GM18873 (cell line): Measurements from ENCODE around the gene ABCF2.

ENCODE experiments used
- ATAC-seq: cut with Tn5 transposase; IDR thresholded peaks from one replicate; pipeline ENCODE4 v1.9.1; 2021; ENCODE audit warnings: mild to moderate bottlenecking, moderate library complexity, moderate number of reproducible peaks; ENCODE audit not compliant: unreplicated experiment, low FRiP score

The ABCF2 gene

DNA sequence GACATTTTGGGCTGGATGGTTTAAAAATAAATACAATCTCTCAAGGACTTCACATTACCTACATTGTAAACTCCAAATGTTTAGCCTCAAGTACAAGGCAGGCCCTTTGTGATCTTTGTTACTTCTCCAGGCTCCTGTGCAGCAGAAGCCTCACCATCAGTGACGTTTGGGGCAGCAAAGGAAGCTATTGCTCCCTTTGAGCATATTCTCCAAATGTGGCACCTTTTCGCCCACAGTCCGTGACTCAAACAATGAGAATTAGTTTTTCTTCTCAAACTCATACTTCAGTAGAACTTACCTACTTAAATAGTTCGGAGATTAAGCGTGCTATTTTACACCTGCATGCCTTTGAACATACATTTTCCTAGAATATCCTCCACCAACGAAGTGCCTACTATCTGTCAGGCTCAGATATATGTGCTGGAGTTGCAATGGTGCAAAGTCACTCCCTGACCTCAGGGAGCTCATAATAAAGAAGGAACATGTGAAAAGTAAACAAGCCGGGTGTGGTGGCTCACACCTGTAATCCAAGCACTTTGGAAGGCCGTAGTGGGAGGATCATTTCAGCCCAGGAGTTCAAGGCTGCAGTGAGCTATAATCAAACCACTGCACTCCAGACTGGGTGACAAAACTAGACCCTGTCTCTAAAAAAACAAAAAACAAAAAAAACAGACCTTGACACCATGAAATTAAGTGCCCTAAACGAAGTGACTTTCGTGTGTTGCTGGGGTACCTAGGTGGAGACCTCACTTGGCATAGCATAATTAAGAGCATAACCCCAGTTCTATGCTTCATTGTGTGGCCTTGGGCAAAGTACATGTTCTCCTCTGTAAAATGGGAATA is 1.2 kb upstream of the ABCF2 start:
- ATAC-seq = no peak

GRCh38 chr7:151226560-151226874 is 488 bp downstream of the ABCF2 start:
- no peak for ATAC-seq

DNA sequence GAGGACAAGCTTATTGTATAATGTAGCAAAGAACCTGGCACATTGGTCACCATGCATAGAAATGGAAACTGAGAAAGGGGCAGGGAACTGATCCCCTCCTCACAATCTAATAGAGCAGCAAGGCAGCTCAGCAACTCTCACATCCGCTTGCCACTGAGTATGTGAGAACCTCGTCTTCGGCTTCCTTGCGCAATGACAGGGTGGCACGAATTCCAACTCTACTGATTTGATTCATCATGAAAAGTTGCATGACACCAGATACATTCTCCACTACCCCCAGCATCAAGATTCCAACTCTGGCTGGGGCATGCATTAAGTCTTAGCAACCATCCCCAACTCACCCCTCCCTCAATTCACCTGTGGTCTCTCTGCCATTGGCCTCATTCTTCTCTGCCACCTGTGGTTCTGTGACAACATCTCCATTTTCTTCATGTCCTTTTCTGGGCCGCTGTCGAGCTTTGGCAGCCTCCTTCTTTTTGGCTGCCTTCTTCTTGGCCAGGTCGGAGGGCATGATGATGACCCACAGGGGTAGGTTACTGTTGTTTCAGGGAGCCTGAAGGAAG is 976 bp downstream of the ABCF2 start:
- no peak for ATAC-seq

- ATAC-seq = no peak
Measured at GRCh38 chr7:151223728-151224127, 3.3 kb downstream of the ABCF2 start.

DNA sequence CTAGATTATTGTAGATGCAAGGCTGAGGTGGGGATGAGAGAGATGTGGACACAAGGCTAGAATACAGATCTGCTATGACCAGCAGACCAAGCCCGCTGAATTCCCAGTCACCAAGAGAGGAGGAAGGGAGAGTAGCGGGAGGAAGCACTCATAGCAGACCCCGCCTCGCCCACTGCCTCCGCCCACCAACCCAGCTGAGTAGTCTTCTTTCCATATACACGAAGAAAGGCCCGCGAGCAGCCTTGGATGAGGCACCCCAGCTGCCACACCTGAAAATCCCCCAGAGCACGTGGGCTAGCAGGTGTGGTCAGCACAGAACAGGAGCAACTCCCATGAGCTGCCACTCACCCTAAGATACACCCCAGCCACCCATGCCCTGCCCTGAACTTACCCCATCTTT is 8.8 kb downstream of the ABCF2 start:
- ATAC-seq = no peak

DNA sequence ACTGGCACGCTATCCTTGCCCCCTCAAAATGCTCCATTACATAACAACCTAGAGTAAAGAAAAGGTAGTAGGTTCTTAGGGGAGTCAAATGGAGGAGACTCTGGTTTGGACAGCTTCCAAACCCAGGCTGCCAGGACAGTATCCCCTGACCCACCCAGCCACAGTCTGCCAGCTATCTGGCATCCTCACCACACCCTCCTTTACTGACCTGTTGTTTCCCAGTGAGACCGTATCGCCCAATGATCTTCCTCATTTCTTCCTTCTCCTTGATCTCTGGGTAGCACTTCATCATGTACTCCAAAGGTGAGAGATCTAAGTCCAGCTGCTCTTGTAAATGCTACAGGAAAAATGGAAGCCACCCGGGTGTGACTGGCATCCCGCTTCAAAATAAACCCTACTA is 11.6 kb downstream of the ABCF2 start:
- no peak for ATAC-seq

DNA sequence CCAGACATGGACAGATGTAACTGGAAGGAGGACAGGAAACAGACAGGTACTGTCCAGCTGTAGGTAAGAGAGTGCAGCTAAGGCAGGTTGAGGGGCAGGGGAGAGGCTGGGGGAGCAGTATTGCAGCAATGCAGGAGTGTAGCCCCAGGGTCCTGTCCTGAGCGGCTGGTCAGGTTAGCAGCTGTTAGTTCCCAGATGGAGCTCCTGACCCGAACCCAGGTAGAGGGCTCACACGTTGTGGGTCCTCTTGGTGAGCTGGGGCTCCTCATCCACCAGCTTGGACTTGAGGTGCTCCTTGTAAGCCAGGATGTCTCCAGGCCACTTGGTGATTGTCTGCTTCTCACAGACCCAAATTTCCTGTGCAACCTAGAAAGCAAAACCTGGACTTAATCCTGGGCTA is 13.2 kb downstream of the ABCF2 start:
- ATAC-seq = no peak

GRCh38 chr7:151212626-151213025 is 14.4 kb downstream of the ABCF2 start:
- no peak for ATAC-seq

GRCh38 chr7:151211155-151211772 is 15.7 kb downstream of the ABCF2 start:
- ATAC-seq = no peak

GRCh38 chr7:151210087-151210854 is 16.7 kb downstream of the ABCF2 start, which contains the start of gene H2BK1:
TSS of gene H2BK1 (minus strand) at chr7:151210488. CDS start at chr7:151210318, 170 bp downstream.
- ATAC-seq = no peak

- no peak for ATAC-seq
Measured at GRCh38 chr7:151209588-151209987, 17.4 kb downstream of the ABCF2 start.

- no peak for ATAC-seq
Measured at GRCh38 chr7:151208253-151208862, 18.6 kb downstream of the ABCF2 start.

DNA sequence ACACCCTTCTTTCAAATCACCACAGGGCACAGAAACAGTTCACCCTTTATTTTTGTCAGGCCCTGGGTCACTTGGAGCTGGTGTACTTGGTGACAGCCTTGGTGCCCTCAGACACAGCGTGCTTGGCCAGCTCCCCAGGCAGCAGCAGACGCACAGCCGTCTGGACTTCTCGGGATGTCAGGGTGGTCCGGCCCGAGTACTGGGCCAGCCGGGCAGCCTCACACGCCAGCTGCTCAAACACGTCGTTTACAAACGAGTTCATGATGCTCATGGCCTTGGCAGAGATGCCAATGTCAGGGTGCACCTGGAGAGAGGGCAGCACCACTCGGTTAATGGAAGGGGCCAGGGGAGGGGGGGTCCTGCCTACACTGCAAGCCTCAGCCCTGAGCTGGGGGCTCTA is 19.2 kb downstream of the ABCF2 start:
- no peak for ATAC-seq

- ATAC-seq = no peak
Measured at GRCh38 chr7:151207315-151207714, 19.7 kb downstream of the ABCF2 start.

- no peak for ATAC-seq
Measured at GRCh38 chr7:151206914-151207313, 20.1 kb downstream of the ABCF2 start.

DNA sequence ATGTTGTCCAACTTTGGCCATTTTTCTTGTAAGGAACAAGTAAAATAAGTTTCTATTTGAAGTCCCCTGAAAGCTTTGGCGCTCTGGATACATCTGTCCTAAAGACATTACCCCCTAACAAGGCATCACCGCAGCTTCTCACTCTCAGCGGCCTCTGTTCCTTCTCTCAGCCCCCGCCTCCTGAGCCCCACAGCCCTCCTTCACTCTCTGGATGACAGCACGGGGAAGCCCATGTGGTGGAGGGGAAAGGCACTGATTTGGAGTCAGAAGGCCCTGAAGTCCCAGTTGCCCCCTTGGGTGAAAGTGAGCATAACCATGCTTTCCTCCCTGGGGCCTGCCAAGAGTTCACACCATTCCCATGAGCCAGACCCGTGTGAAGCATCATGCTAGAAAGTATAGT is 21.3 kb downstream of the ABCF2 start:
- no peak for ATAC-seq

DNA sequence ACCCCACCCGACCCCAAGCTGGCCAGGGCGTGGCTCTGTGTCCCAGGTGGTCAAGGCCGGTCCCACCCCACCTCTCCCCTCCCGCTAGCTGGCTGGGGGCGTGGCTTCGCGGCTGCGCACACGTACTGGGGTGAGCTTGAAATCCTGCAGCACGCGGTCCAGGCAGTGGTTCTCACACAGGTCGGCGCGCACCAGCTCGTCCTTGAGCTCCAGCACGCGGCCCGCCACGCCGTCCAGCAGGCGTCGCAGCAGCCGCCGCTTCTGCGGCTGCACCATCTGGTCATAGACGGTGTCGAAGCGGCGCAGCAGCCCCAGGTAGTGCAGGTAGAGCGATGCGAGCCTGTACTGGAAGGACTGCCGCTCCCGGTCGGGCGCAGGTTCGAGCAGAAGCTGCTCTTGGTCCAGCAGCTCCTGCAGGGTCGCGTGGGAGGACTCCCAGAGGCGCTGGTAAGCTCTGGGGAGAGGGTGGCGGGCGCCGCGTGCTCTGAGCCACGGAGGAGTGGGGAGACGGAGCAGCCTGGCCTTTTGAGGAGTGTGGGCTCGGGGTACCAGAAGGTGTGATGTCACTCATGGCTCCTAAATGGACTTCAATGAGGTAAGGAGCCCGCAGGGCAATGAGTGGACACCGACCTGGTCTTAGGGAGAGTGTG is 22.5 kb downstream of the ABCF2 start:
- ATAC-seq = no peak

DNA sequence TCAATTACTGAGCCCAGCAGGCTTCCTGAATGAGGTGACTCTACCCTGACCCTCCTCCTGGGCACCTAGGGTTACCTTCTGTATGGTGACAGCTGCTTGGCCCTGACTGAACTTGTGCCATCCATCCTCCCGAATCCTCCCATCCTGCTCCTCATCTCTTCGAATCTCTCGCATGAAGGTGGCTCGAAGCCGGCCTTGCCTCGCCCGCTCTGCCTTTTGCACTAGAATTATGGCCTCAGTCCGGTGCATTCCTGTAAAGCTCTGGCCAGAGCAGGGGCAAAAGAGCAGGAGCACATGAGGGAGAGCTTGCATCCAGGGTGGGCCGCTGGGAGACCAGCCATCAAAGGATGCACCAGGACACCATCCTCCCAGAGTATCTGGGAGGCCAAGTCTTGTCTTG is 24.2 kb downstream of the ABCF2 start:
- no peak for ATAC-seq

GRCh38 chr7:151201751-151202150 is 25.3 kb downstream of the ABCF2 start:
- ATAC-seq = no peak

DNA sequence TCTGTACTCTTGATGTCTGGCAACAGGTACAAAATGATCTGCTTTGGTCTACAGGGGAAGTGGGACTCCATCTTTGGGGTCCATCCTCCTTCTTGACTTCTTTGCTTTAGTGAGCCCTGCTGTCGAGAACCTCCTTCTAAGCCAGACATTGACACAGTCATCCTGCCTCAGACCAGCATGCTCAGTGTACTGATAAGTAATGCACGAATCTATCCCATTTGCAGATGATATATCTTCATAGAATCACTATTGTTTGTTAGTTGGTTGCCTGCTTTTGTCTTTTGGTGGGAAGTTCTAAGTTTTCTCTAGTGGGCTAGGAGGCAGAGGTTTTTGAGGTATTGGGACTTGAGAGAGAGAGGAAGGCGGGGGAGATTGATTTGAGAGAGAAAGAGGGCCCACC is 25.7 kb downstream of the ABCF2 start:
- ATAC-seq = no peak
